HCT116 (cell line): ENCODE data around the gene UMODL1.

Experiments used
- ATF3 ChIP-seq: IDR thresholded peaks from 2 replicates; pipeline ENCODE4 v1.6.1; 2012
- CEBPB ChIP-seq: IDR thresholded peaks from 2 replicates; pipeline ENCODE4 v1.6.1; 2012; ENCODE audit warnings: low read depth
- CTCF ChIP-seq, 3 experiments: fragments of 200-600 bp in 1 of 3; sonication (generic) in 1 of 3; IDR thresholded peaks in 2 of 3; conservative IDR thresholded peaks in 1 of 3; 2 replicates each; pipeline ENCODE4 v1.5.1; 2012 to 2017; ENCODE audit warnings: low read depth in 2 of 3, low read length in 2 of 3, antibody characterized with exemption in 1 of 3, borderline replicate concordance in 1 of 3, control low read depth in 1 of 3, mild to moderate bottlenecking in 1 of 3, mixed read lengths in 1 of 3, mixed run types in 1 of 3, moderate library complexity in 1 of 3; ENCODE audit not compliant: insufficient read depth in 1 of 3
- EZH2 ChIP-seq: fragments of 200-600 bp; sonication (generic); IDR thresholded peaks from 2 replicates; pipeline ENCODE4 v1.6.1; 2017; ENCODE audit warnings: antibody characterized with exemption, mixed run types
- FOSL1 ChIP-seq: IDR thresholded peaks from 2 replicates; pipeline ENCODE4 v1.6.1; 2012; ENCODE audit warnings: low read depth
- JUND ChIP-seq: IDR thresholded peaks from 2 replicates; pipeline ENCODE4 v1.6.1; 2012
- MAX ChIP-seq: IDR thresholded peaks from 2 replicates; pipeline ENCODE4 v1.6.1; 2012
- POLR2A ChIP-seq: IDR thresholded peaks from 2 replicates; pipeline ENCODE4 v1.7.0; 2011; ENCODE audit warnings: borderline replicate concordance; ENCODE audit not compliant: insufficient read depth, insufficient read length; ENCODE audit errors: extremely low read depth
- POLR2AphosphoS5 ChIP-seq: IDR thresholded peaks from 2 replicates; pipeline ENCODE4 v1.6.1; 2011; ENCODE audit warnings: mild to moderate bottlenecking, low read depth, low read length, moderate library complexity
- REST ChIP-seq: IDR thresholded peaks from 2 replicates; pipeline ENCODE4 v1.6.1; 2012; ENCODE audit warnings: low read depth
- SIN3A ChIP-seq: IDR thresholded peaks from 2 replicates; pipeline ENCODE4 v1.6.1; 2012; ENCODE audit warnings: low read depth
- SP1 ChIP-seq: IDR thresholded peaks from 2 replicates; pipeline ENCODE4 v1.6.1; 2012; ENCODE audit warnings: low read depth
- TCF7L2 ChIP-seq: IDR thresholded peaks from 2 replicates; pipeline ENCODE4 v1.7.0; 2011; ENCODE audit warnings: borderline replicate concordance, inconsistent platforms; ENCODE audit not compliant: insufficient read depth, insufficient read length; ENCODE audit errors: extremely low read depth
- YY1 ChIP-seq: IDR thresholded peaks from 2 replicates; pipeline ENCODE4 v1.6.1; 2011; ENCODE audit warnings: low read length, low read depth, moderate library complexity, mild to moderate bottlenecking; ENCODE audit not compliant: insufficient replicate concordance; ENCODE audit errors: extremely low read depth

- no peak for TF ChIP-seq MAX
- TF ChIP-seq CTCF (IDR thresholded peaks at IDR 0.05 in 2 of 3, conservative IDR thresholded peaks at IDR 0.05 in 1 of 3; ENCODE audit: borderline replicate concordance in 1 of 3, insufficient read depth in 1 of 3, low read depth in 2 of 3, low read length in 2 of 3), result no peak
- no peak for TF ChIP-seq POLR2A
- no peak for TF ChIP-seq CEBPB
- TF ChIP-seq SP1, result no peak
- TF ChIP-seq EZH2, result no peak
- no peak for TF ChIP-seq REST
- no peak for TF ChIP-seq ATF3
- TF ChIP-seq JUND, result no peak
- no peak for TF ChIP-seq POLR2AphosphoS5
- TF ChIP-seq FOSL1, result no peak
- TF ChIP-seq YY1, result no peak
- TF ChIP-seq SIN3A, result no peak
- TF ChIP-seq TCF7L2, result no peak
Measured at GRCh38 chr21:42161401-42161955, 90.4 kb downstream of the UMODL1 start.
